ENCODE data around the gene ITGB7. TPM values are rescaled to one million over a fixed set of nuclear protein-coding genes. Genes with fewer than 3 reads are reported as not detected.

The ITGB7 gene
- total RNA-seq, 4 donors from 2014 or later, result 0.40 to 5.8 (median 2.6) TPM

DNA sequence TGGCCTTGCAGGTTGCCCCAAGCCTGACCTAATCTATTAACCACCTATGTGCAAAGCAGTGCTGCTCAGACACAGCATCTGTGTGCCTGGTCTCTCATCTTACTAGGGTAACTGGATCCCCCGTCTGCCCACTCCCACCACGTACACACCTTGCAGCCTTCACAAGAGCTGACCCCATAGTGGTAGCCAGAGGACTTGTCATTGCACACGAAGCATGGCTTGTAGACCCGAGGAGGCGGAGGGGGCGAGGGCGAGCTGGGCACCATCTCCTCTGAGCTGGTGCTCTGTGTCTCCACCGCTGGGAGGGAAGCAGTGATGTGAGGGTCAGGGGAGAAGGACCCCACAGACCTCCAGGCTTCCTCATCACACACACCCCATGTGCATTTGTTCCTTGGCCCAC is 8.4 kb upstream of the ITGB7 start:
- Histone ChIP-seq H3K27ac (peak overlapping the region in 3 of 4 donors; percentile 34 to 99 (median 39)), H3K4me1 (peaks cover 0 to 76% (median 35%) of the 10 kb centered on the region in 3 donors), H3K9me3 (no peaks in the 10 kb centered on the region), H3K36me3 (peaks cover 0 to 60% of the 10 kb centered on the region in 2 donors), H3K4me3 (no peak overlapping the region), H3K27me3 (no peaks in the 10 kb centered on the region)
- ATAC-seq, result no peak
- WGBS, 2 donors (ENCODE audit: low coverage in 1 of 2), result 60 to 83% methylated on average over 1 to 3 of the region's 8 CpGs
- TF ChIP-seq EP300 (IDR thresholded peaks at IDR 0.05), result no peak
- TF ChIP-seq, protein P1, sequence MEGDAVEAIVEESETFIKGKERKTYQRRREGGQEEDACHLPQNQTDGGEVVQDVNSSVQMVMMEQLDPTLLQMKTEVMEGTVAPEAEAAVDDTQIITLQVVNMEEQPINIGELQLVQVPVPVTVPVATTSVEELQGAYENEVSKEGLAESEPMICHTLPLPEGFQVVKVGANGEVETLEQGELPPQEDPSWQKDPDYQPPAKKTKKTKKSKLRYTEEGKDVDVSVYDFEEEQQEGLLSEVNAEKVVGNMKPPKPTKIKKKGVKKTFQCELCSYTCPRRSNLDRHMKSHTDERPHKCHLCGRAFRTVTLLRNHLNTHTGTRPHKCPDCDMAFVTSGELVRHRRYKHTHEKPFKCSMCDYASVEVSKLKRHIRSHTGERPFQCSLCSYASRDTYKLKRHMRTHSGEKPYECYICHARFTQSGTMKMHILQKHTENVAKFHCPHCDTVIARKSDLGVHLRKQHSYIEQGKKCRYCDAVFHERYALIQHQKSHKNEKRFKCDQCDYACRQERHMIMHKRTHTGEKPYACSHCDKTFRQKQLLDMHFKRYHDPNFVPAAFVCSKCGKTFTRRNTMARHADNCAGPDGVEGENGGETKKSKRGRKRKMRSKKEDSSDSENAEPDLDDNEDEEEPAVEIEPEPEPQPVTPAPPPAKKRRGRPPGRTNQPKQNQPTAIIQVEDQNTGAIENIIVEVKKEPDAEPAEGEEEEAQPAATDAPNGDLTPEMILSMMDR (IDR thresholded peaks at IDR 0.05), result no peak

DNA sequence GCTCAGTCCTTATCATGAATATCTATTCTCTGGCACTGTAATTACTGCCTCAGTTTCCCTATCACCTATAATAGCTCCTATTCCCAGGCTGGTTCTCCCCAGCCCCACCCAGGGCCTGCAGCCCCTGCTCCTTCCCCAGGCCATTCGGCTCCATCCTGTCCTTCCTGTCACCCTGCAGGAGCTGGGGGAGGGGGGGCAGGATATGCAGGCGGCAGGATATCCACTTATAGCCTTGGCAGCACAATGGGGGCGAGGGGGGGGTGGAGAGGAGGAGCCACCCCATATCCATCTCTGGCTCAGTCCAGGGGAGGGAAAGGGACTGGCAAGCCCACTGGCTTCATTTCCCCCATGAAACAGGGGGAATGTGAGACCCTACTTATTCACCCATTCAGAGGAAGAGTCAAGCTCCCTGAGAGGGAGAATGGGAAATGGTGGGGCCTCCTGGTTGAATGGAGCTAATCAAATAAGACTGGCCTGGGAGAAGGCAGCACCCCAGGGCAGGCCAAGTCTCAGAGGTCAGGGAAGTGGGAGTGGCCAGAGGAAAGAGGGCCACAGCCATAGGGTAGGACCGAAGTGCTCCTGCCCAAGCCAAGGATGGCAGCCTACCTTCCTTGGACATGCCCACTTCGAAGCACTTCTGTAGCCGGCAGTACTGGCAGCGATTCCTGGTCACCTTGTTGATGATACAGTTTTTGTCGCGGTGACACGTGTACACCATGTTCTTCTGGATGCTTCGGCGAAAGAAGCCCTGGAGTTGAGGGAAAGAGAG is 7.8 kb upstream of the ITGB7 start:
- no peaks in the 10 kb centered on the region for H3K9me3 ChIP-seq
- H3K27me3 ChIP-seq, result no peaks in the 10 kb centered on the region
- 0 to 77% methylated on average over 1 to 10 of the region's 12 CpGs for WGBS, 2 donors (ENCODE audit: low coverage in 1 of 2)
- peaks cover 0 to 71% (median 35%) of the 10 kb centered on the region in 3 donors for H3K4me1 ChIP-seq
- no peak for ATAC-seq
- H3K36me3 ChIP-seq, result peaks cover 0 to 66% of the 10 kb centered on the region in 2 donors
- TF ChIP-seq POLR2AphosphoS5 (IDR thresholded peaks at IDR 0.05) (no peak), EP300 (IDR thresholded peaks at IDR 0.05) (no peak)
- H3K27ac ChIP-seq, result peak overlapping the region in 3 of 4 donors; percentile 34 to 99 (median 39)
- no peak overlapping the region for H3K4me3 ChIP-seq

DNA sequence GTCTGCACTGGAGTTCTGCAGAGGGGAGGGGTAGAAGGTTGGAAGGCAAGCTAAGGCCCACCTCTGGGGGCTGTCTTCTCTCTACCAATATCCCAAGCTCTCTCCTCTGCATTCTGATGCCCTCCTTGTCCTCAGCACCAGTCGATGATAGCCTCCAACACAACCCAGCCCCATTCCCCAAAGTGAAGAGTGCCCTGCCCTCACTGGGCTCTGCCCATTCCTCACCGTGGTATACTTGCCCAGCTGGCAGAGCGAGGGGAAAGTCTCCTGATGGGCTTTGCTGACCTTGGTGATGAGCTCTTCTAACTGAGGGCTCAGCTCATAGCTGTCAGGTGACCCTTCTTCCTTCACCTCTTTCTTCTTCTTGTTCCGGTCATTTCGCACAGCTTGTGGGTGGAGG is 7.2 kb upstream of the ITGB7 start:
- H3K4me1 ChIP-seq, result peaks cover 0 to 67% (median 35%) of the 10 kb centered on the region in 3 donors
- no peak overlapping the region for H3K4me3 ChIP-seq
- TF ChIP-seq, protein P1 (IDR thresholded peaks at IDR 0.05), result no peak
- TF ChIP-seq POLR2A (IDR thresholded peaks at IDR 0.05), result no peak
- no peak for TF ChIP-seq EP300 (IDR thresholded peaks at IDR 0.05)
- no peak for TF ChIP-seq POLR2AphosphoS5 (IDR thresholded peaks at IDR 0.05)
- WGBS, 2 donors (ENCODE audit: low coverage in 1 of 2), result 50 to 75% methylated on average over 1 to 5 of the region's 5 CpGs
- H3K27me3 ChIP-seq, result no peaks in the 10 kb centered on the region
- no peaks in the 10 kb centered on the region for H3K9me3 ChIP-seq
- peak overlapping the region in 3 of 4 donors; percentile 34 to 99 (median 39) for H3K27ac ChIP-seq
- H3K36me3 ChIP-seq, result peaks cover 0 to 73% of the 10 kb centered on the region in 2 donors
- no peak for ATAC-seq

DNA sequence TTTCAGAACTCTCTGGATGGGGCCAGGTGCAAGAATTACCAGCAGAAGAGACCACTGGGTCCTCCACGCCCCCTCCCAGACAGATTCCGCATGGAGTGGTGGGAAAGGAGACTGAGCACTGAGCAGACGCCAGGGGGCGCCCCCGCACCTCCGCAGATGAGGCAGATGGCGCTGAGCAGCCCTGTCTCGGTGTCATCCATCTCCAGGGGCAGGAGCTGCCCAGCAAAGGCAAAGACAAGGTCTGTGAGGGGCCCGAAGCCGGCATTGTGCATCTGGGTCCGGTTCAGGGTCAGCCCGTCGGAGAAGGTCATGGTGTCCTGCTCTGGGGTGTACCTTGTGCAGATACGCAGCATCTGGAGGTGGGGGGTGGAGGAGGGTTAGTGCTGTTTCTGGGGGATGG is 6.3 kb upstream of the ITGB7 start:
- H3K27ac ChIP-seq, result peak overlapping the region in 3 of 4 donors; percentile 27 to 99 (median 34)
- TF ChIP-seq EP300 (IDR thresholded peaks at IDR 0.05) (no peak), POLR2AphosphoS5 (IDR thresholded peaks at IDR 0.05) (peak; percentile 10), POLR2A (IDR thresholded peaks at IDR 0.05) (no peak)
- TF ChIP-seq, protein P1 (IDR thresholded peaks at IDR 0.05), result peak in 3 of 4 experiments; percentile 96 to 98 (median 97)
- no peak overlapping the region for H3K4me3 ChIP-seq
- no peaks in the 10 kb centered on the region for H3K27me3 ChIP-seq
- H3K36me3 ChIP-seq, result peaks cover 0 to 74% of the 10 kb centered on the region in 2 donors
- 0 to 20% methylated on average over 2 to 8 of the region's 14 CpGs for WGBS, 2 donors (ENCODE audit: low coverage in 1 of 2)
- ATAC-seq, result peak; percentile 74
- H3K4me1 ChIP-seq, result peaks cover 0 to 67% (median 34%) of the 10 kb centered on the region in 3 donors
- no peaks in the 10 kb centered on the region for H3K9me3 ChIP-seq

DNA sequence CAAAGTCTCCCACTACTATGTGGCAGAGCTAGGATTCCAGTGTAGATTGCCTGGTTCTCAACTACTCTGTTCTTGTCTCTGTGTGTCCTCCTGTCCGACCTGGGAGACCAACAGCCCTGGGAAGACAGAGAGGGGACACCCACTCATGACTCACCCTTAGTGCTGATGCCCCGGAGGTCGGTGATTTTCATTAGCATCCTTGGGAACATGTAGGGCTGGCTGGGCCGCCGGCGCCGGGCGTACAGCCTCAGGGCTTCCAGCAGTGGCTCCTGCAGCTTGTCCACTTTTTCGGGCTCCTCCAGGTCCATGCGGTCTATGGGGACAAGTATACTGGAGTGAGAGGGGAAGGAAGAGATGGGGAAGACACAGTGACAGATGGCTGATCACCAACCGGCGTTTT is 5.9 kb upstream of the ITGB7 start:
- 59% methylated on average over 4 of the region's 12 CpGs; no CpG with 5 or more reads in 1 of the 2 donors for WGBS, 2 donors (ENCODE audit: low coverage in 1 of 2)
- Histone ChIP-seq H3K27me3 (no peaks in the 10 kb centered on the region), H3K9me3 (no peaks in the 10 kb centered on the region), H3K4me1 (peaks cover 0 to 65% (median 32%) of the 10 kb centered on the region in 3 donors), H3K27ac (peak overlapping the region in 3 of 4 donors; percentile 27 to 99 (median 34)), H3K4me3 (no peak overlapping the region), H3K36me3 (peaks cover 0 to 74% of the 10 kb centered on the region in 2 donors)
- TF ChIP-seq EP300 (IDR thresholded peaks at IDR 0.05) (no peak), POLR2AphosphoS5 (IDR thresholded peaks at IDR 0.05) (no peak), POLR2A (IDR thresholded peaks at IDR 0.05) (no peak)
- TF ChIP-seq, protein P1 (IDR thresholded peaks at IDR 0.05), result no peak
- ATAC-seq, result no peak
